Measurements from ENCODE around the gene IGLL5.

Gene IGLL5

GRCh38 chr22:22915670-22916035, 28.0 kb downstream of the IGLL5 start:
- no peak overlapping the region for H3K4me3 ChIP-seq (ENCODE audit: low read length)
- H3K36me3 ChIP-seq (replicated peaks; ENCODE audit: insufficient read depth, low read length): no peaks in the 10 kb centered on the region
- no peaks in the 10 kb centered on the region for H3F3A ChIP-seq (ENCODE audit: insufficient read depth, low read length)
- H3K79me2 ChIP-seq (ENCODE audit: low read length): no peaks in the 10 kb centered on the region
- H3K9ac ChIP-seq (ENCODE audit: low read length): no peak overlapping the region
- no peaks in the 10 kb centered on the region for H3K27me3 ChIP-seq (replicated peaks; ENCODE audit: insufficient read depth, low read length)
- H3K9me2 ChIP-seq (replicated peaks; ENCODE audit: insufficient read depth, low read length): no peaks in the 10 kb centered on the region
- no peak overlapping the region for H3K27ac ChIP-seq (ENCODE audit: low read length)
- H4K20me1 ChIP-seq (ENCODE audit: insufficient read depth, low read length): no peaks in the 10 kb centered on the region
- no peak for DNase-seq
- no peak overlapping the region for H2AFZ ChIP-seq (ENCODE audit: low read length)
- no peak overlapping the region for H3K4me2 ChIP-seq (ENCODE audit: low read depth, low read length)
- H3K9me3 ChIP-seq (replicated peaks; ENCODE audit: insufficient read depth, low read length): no peaks in the 10 kb centered on the region
- TF ChIP-seq EZH2 (optimal IDR thresholded peaks at IDR 0.05; ENCODE audit: low read depth, low read length) (no peak), EZH2phosphoT487 (IDR thresholded peaks at IDR 0.05; ENCODE audit: low read length) (no peak), CTCF (IDR thresholded peaks at IDR 0.05; ENCODE audit: low read length) (no peak)
- peaks cover 8% of the 10 kb centered on the region; the same call in 1 of the 2 replicates for H3K4me1 ChIP-seq (ENCODE audit: low read length)

GRCh38 chr22:22916215-22916951, 28.8 kb downstream of the IGLL5 start:
- Histone ChIP-seq H3K4me2 (ENCODE audit: low read depth, low read length) (no peak overlapping the region), H3K27me3 (replicated peaks; ENCODE audit: insufficient read depth, low read length) (no peaks in the 10 kb centered on the region)

GRCh38 chr22:22916952-22917290, 29.3 kb downstream of the IGLL5 start:
- no peaks in the 10 kb centered on the region for H3K9me3 ChIP-seq (replicated peaks; ENCODE audit: insufficient read depth, low read length)
- H4K20me1 ChIP-seq (ENCODE audit: insufficient read depth, low read length): no peaks in the 10 kb centered on the region
- no peaks in the 10 kb centered on the region for H3K27me3 ChIP-seq (replicated peaks; ENCODE audit: insufficient read depth, low read length)
- no peak overlapping the region for H3K27ac ChIP-seq (ENCODE audit: low read length)
- no peak overlapping the region for H3K4me2 ChIP-seq (ENCODE audit: low read depth, low read length)
- TF ChIP-seq EZH2 (optimal IDR thresholded peaks at IDR 0.05; ENCODE audit: low read depth, low read length) (no peak), EZH2phosphoT487 (IDR thresholded peaks at IDR 0.05; ENCODE audit: low read length) (no peak)
- no peaks in the 10 kb centered on the region for H3K36me3 ChIP-seq (replicated peaks; ENCODE audit: insufficient read depth, low read length)
- H3F3A ChIP-seq (ENCODE audit: insufficient read depth, low read length): no peaks in the 10 kb centered on the region
- H2AFZ ChIP-seq (ENCODE audit: low read length): no peak overlapping the region
- no peak overlapping the region for H3K9ac ChIP-seq (ENCODE audit: low read length)
- H3K4me3 ChIP-seq (ENCODE audit: low read length): no peak overlapping the region
- no peaks in the 10 kb centered on the region for H3K9me2 ChIP-seq (replicated peaks; ENCODE audit: insufficient read depth, low read length)
- DNase-seq: no peak
- peaks cover 8% of the 10 kb centered on the region; the same call in 1 of the 2 replicates for H3K4me1 ChIP-seq (ENCODE audit: low read length)
- H3K79me2 ChIP-seq (ENCODE audit: low read length): no peaks in the 10 kb centered on the region

More at GRCh38 chr22:22916215-22916951, 28.8 kb downstream of the IGLL5 start:
- Histone ChIP-seq H3K9ac (ENCODE audit: low read length) (no peak overlapping the region), H3K9me3 (replicated peaks; ENCODE audit: insufficient read depth, low read length) (no peaks in the 10 kb centered on the region), H3K4me3 (ENCODE audit: low read length) (no peak overlapping the region), H3F3A (ENCODE audit: insufficient read depth, low read length) (no peaks in the 10 kb centered on the region), H2AFZ (ENCODE audit: low read length) (no peak overlapping the region), H3K4me1 (ENCODE audit: low read length) (peaks cover 8% of the 10 kb centered on the region; the same call in 1 of the 2 replicates), H3K79me2 (ENCODE audit: low read length) (no peaks in the 10 kb centered on the region), H3K9me2 (replicated peaks; ENCODE audit: insufficient read depth, low read length) (no peaks in the 10 kb centered on the region), H3K36me3 (replicated peaks; ENCODE audit: insufficient read depth, low read length) (no peaks in the 10 kb centered on the region), H3K27ac (ENCODE audit: low read length) (no peak overlapping the region), H4K20me1 (ENCODE audit: insufficient read depth, low read length) (no peaks in the 10 kb centered on the region)
- no peak for DNase-seq
- TF ChIP-seq CTCF (IDR thresholded peaks at IDR 0.05; ENCODE audit: low read length) (no peak), EZH2phosphoT487 (IDR thresholded peaks at IDR 0.05; ENCODE audit: low read length) (no peak), EZH2 (optimal IDR thresholded peaks at IDR 0.05; ENCODE audit: low read depth, low read length) (no peak)

- no peak for DNase-seq
- Histone ChIP-seq H4K20me1 (ENCODE audit: insufficient read depth, low read length) (no peaks in the 10 kb centered on the region), H3K36me3 (replicated peaks; ENCODE audit: insufficient read depth, low read length) (no peaks in the 10 kb centered on the region), H3K9me3 (replicated peaks; ENCODE audit: insufficient read depth, low read length) (no peaks in the 10 kb centered on the region), H3F3A (ENCODE audit: insufficient read depth, low read length) (no peaks in the 10 kb centered on the region), H3K4me1 (ENCODE audit: low read length) (peaks cover 8% of the 10 kb centered on the region; the same call in 1 of the 2 replicates), H3K9ac (ENCODE audit: low read length) (no peak overlapping the region), H3K4me3 (ENCODE audit: low read length) (no peak overlapping the region), H3K27me3 (replicated peaks; ENCODE audit: insufficient read depth, low read length) (no peaks in the 10 kb centered on the region), H3K9me2 (replicated peaks; ENCODE audit: insufficient read depth, low read length) (no peaks in the 10 kb centered on the region), H3K79me2 (ENCODE audit: low read length) (no peaks in the 10 kb centered on the region), H2AFZ (ENCODE audit: low read length) (no peak overlapping the region), H3K4me2 (ENCODE audit: low read depth, low read length) (no peak overlapping the region), H3K27ac (ENCODE audit: low read length) (no peak overlapping the region)
- TF ChIP-seq EZH2phosphoT487 (IDR thresholded peaks at IDR 0.05; ENCODE audit: low read length): no peak
- no peak for TF ChIP-seq CTCF (IDR thresholded peaks at IDR 0.05; ENCODE audit: low read length)
- TF ChIP-seq EZH2 (optimal IDR thresholded peaks at IDR 0.05; ENCODE audit: low read depth, low read length): no peak
Observed at GRCh38 chr22:22917377-22917776, 29.8 kb downstream of the IGLL5 start.
